Measurements from ENCODE around the gene SPACA7. TPM values are rescaled to one million over a fixed set of nuclear protein-coding genes. Genes with fewer than 3 reads are reported as not detected.
A peak's percentile ranks its signal among the peaks of the same experiment; 100 is the strongest.

Gene SPACA7
- total RNA-seq, 1 donor: not detected

GRCh38 chr13:112442483-112443090, 66.4 kb downstream of the SPACA7 start:
- no peak for TF ChIP-seq CTCF (IDR thresholded peaks at IDR 0.05; ENCODE audit: insufficient read depth, low read depth, low read length)
- no peak overlapping the region for H3K4me3 ChIP-seq (ENCODE audit: low read depth, low read length)

GRCh38 chr13:112443191-112443994, 67.2 kb downstream of the SPACA7 start:
- H3K4me3 ChIP-seq (ENCODE audit: low read depth, low read length): no peak overlapping the region
- TF ChIP-seq CTCF (IDR thresholded peaks at IDR 0.05; ENCODE audit: insufficient read depth, low read depth, low read length): peak; percentile 34
- no peak for DNase-seq (ENCODE audit: low read depth)

More at GRCh38 chr13:112442483-112443090, 66.4 kb downstream of the SPACA7 start:
- DNase-seq (ENCODE audit: low read depth): peak; percentile 4

GRCh38 chr13:112443995-112444311, 67.8 kb downstream of the SPACA7 start:
- TF ChIP-seq CTCF (IDR thresholded peaks at IDR 0.05; ENCODE audit: insufficient read depth, low read depth, low read length): peak; percentile 81
- DNase-seq (ENCODE audit: low read depth): peak; percentile 33
- H3K4me3 ChIP-seq (ENCODE audit: low read depth, low read length): no peak overlapping the region

- TF ChIP-seq CTCF (IDR thresholded peaks at IDR 0.05; ENCODE audit: insufficient read depth, low read depth, low read length): no peak
- no peak for DNase-seq (ENCODE audit: low read depth)
- no peak overlapping the region for H3K4me3 ChIP-seq (ENCODE audit: low read depth, low read length)
Observed at GRCh38 chr13:112444416-112445399, 68.6 kb downstream of the SPACA7 start.

GRCh38 chr13:112445411-112446271, 69.5 kb downstream of the SPACA7 start:
- H3K4me3 ChIP-seq (ENCODE audit: low read depth, low read length): no peak overlapping the region
- TF ChIP-seq CTCF (IDR thresholded peaks at IDR 0.05; ENCODE audit: insufficient read depth, low read depth, low read length): no peak
- DNase-seq (ENCODE audit: low read depth): no peak

GRCh38 chr13:112446347-112446861, 70.2 kb downstream of the SPACA7 start:
- TF ChIP-seq CTCF (IDR thresholded peaks at IDR 0.05; ENCODE audit: insufficient read depth, low read depth, low read length): no peak
- H3K4me3 ChIP-seq (ENCODE audit: low read depth, low read length): no peak overlapping the region
- no peak for DNase-seq (ENCODE audit: low read depth)

All from fibroblast of villous mesenchyme (primary cell).